Brain pericyte (primary cell): ENCODE data around the gene UBR4.
"Not testable (repeated sequence)": the region's sequence is repeated elsewhere in the genome, so short reads cannot be mapped to it uniquely, and the experiment has no call there.

Experiments used
- DNase-seq: peaks from one replicate; pipeline ENCODE4 v3.0.0-alpha.2; 2012; ENCODE audit warnings: low read depth, low spot score

UBR4 gene

DNA sequence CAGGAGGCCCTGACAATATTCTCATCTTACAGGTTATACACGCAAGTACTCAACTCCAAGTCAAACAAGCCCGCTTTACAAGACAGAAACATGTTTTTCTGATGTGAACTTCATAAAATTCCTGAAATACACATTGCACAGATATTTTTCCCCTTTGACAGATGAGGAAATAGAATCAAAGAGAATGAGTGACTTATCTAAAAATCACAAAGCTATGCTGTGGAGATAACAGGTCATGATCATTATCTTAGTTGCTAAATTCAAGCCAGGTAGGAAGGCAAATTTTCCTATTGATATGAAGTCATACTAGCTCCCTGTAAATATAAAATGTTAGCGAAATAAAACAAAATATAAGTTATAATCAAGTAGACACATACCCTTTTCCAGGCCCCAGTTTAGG is 18.3 kb downstream of the UBR4 start:
- no peak for DNase-seq

DNA sequence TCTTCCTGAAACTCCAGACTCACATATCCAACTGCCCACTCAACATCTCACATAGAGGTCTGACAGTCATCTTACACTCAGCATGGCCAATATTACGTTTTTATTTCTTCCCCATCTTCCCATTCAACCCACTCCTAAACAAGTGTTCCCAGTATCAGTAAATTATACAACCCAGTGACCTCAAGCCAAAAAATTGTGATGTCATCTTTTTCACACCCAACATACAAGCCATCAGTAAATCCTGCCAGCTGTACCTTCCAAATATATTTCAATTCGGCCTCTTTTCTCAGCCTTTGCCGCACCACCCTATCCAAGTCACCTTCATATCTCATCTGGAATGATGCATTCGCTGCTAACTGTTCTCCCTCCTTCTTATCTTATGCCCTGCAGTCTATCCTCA is 19.6 kb downstream of the UBR4 start:
- no peak for DNase-seq

- DNase-seq = no peak
Observed at GRCh38 chr1:19189270-19189669, 20.8 kb downstream of the UBR4 start.

DNA sequence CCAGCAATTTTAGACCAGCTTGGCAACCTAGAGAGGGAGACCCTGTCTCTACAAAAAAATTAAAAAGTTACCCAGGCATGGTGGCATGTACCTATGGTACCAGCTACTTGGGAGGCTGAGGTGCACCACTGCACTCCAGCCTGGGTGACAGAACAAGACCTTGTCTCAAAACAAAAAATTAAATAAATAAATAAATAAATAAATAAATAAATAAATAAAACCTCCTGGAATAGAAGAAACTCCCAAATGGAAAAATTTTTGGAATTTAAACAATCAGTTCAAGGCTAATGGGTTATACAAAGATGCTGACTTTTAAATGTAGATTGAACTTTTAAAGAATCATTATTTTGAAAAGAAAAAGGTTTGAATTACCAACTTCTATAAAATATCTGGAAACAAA is 22.2 kb downstream of the UBR4 start:
- DNase-seq = no peak

GRCh38 chr1:19186001-19186400 is 24.1 kb downstream of the UBR4 start:
- DNase-seq = no peak

GRCh38 chr1:19182223-19182622 is 27.8 kb downstream of the UBR4 start:
- DNase-seq = no peak

- not testable (repeated sequence) for DNase-seq
Observed at GRCh38 chr1:19180265-19180657, 29.8 kb downstream of the UBR4 start.

DNA sequence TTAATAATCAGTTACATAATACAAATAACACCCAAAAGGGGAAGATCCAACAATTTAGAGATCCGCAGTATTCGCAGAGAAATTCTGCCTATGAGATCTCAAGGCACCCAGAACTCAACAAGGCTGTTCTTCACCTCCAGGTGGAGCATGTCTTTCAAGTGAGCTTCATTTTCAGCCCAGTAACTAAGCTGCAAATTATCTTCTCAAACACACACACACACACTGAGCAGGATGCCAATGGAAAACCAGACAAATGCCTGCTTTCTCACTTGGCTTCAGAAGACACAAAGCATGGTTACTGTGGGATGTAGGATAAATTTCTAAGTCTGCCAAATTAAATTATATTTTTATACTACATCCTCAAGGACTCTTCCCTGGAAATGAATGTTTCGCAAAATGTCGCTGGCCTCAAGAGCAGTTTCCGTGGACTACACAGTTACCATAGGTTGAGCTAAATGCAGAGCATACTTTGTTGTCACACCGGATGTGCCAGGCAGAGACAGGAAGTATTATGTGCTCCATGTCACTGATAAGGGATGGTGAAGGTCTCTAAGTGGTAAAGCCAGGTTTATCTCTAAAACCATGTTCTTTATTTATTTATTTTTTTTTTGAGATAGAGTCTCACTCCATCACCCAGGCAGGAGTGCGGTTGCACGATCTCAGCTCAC is 30.3 kb downstream of the UBR4 start:
- no peak for DNase-seq

DNA sequence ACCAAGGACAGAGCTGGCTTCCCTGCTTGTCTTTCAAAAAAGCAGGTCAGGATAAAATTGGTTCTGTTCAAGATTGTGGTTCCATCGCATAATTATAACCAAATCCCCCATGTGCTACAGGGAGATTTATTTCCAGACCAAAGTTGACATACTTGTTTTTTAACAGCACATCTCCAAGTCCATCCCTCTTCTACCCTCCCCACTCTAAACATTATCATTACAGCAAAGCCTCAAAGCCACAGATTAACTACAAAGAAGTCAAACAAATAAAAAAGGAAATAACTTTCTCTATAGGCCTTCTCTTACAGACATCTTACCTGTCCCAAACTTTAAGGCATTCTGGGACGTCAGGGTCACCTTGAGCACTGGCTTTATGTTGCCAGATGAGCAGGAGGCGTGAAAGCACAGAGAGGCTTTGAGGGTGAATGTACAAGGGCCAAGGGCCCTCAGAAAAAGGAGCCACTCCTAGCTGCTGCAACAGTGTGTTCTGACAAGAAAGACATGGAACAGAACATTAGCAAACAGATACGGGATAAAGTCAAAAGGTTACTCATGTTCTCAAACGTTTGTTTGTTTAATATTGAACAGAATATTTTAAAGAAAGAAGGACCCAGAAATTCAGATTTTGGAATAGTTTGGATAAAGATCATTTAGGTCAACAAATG is 31.2 kb downstream of the UBR4 start:
- no peak for DNase-seq

DNA sequence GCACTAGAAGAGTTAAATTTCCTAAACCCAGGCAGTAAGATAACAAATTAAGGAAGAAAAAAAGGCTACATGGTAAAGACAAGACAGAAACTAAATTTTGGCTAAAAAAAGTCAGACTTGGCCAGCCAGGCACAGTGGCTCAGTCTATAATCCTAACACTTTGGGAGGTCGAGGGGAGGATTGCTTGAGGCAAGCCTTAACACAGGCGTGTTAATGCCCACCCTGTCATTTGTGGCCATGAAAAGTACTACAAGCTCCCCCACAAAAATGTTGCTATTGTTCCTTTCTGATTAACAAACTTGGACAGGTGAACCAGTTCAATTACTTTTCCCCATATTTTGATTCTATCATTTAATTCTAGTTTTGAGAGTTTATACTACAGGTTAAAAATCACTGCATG is 32.3 kb downstream of the UBR4 start:
- no peak for DNase-seq

- no peak for DNase-seq
Observed at GRCh38 chr1:19169642-19170041, 40.4 kb downstream of the UBR4 start.

DNA sequence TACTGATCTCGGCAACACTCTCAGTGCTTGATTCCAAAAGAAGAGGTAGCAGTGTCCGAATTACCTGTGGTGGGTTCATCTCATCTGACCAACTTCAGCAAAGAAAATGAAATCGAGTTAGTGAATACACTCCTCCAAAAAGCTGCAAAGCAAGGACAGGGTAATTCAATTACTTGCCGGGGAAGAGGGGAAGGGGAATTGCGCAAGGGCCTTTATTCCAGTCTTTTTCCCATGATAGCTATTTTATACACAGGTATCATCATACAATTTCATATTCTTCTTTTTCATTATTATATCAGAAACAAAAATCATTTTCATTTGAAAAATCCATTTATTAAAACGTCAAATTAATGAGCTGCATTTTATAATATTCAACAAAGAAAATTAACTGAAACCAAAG is 42.9 kb downstream of the UBR4 start:
- no peak for DNase-seq

GRCh38 chr1:19166066-19166465 is 44.0 kb downstream of the UBR4 start:
- DNase-seq = no peak

- DNase-seq = no peak
Observed at GRCh38 chr1:19165501-19165900, 44.6 kb downstream of the UBR4 start.

DNA sequence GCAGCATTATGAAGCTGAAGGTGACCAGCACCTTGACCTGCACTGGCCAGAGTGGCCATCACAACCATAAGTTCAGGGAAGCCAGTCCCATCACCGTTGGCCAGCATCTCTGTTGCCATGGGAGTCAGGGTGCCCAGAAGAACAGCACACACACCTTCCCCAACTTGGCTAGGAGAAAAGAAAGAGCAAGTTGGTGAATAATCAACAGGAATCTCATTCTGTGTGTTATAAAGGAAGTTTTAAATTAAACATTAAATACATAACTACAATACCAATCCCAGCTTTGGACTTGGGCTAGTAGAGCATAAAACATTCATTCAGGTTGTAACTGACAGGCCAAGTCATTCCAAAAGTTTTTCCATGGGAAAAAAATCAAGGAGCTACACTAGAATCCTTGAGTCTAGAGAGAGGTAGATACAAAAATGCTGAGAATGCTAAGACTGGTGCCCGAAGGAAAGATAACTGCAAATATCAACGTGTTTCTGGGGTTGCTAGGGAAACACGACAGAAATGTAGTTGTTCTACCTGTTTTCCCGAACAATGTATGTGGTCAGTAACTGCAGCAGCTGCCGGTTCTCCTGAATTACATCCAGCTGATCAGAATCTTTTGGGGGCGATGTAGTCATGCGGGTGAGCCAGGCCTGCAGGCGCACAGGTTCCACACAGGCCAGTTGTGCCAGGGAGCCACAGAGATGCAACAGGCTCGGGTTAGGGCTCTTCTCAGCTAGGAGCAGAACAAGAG is 45.6 kb downstream of the UBR4 start:
- DNase-seq = no peak

- no peak for DNase-seq
Observed at GRCh38 chr1:19163261-19163660, 46.8 kb downstream of the UBR4 start.

- no peak for DNase-seq
Observed at GRCh38 chr1:19160831-19161230, 49.2 kb downstream of the UBR4 start.

GRCh38 chr1:19157653-19158052 is 52.4 kb downstream of the UBR4 start:
- DNase-seq = no peak

- no peak for DNase-seq
Observed at GRCh38 chr1:19156676-19157075, 53.4 kb downstream of the UBR4 start.

DNA sequence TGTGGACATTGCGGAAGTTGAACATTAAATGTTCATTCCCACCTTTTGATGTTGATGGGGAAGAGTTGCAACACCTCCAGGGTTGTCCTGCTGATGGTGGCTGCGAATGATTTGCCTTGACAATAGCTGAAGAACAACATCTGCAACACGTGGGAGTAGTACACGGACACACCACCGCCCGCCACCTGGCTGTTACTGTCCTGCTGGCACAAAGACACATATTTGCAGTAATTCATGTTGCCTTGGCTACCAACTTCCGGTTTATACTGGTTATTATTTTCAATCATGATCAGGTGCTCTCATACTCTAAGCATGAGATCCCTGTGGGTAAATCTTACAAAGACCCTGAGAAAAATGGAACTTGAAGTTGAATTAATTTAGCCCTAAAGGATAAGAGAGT is 55.2 kb downstream of the UBR4 start:
- no peak for DNase-seq

- no peak for DNase-seq
Observed at GRCh38 chr1:19153169-19153568, 56.9 kb downstream of the UBR4 start.

DNA sequence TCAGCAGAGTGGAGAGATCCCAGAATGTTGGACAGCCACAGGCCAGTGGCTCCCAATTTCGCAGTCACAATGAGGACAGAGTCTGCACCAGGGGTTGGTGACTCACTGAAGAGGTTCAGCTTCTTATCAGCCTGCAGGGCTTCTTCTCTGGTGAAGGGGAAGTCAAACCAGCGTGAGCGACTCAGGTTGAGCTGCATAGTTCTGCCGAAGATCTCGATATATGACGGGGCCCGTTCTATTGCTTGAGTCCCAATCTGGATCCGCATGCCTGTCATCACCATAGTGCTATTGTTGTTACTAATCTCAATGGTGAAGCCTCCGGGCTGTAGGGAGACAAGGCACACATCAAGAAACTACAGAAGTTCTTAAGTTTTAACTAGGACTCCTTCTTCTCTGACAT is 58.5 kb downstream of the UBR4 start:
- no peak for DNase-seq

DNA sequence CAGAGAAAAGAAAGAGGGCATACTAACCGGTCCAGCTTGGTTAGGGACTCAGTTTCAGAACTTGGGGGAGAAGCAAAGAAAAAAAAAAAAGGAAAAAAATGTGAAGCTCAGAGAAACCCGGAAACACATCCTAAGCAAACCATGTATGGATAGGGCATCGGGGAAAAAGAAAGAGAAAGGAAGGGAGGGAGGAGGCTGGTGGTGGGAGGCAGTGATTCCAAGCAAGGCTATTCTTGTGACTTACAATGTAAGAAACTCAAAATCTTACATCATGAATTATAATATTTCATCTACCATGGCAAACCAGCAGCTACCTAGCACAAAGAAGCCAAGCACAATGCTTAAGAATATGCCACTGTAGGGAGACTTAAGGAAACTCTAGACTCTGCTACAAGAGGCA is 60.3 kb downstream of the UBR4 start:
- DNase-seq = no peak
